ENCODE results near the gene TLCD3B. TPM values are rescaled to one million over a fixed set of nuclear protein-coding genes. Genes with fewer than 3 reads are reported as not detected.

The TLCD3B gene
- total RNA-seq, 2 experiments from 2014 or later, result 7.1 to 7.2 TPM

- ChIA-PET POLR2A (no interaction called here), CTCF (interaction anchor here (0.8 to 1.7 kb wide), 4 partner anchors 15 to 191 kb away, joined by 3 to 5 read pairs (median 3); partner anchors contain the start of gene TMEM219)
- Mint-ChIP-seq H3K27me3 (no peaks in the 10 kb centered on the region), H3K27ac (peak overlapping the region; percentile 47), H3K4me3 (peak overlapping the region; percentile 87), H3K9me3 (peaks cover 4% of the 10 kb centered on the region), H3K4me1 (peaks cover 35% of the 10 kb centered on the region), H3K36me3 (ENCODE audit: low read depth) (peaks cover 31% of the 10 kb centered on the region)
- no peak for DNase-seq
Measured at GRCh38 chr16:29975811-29976511, 55.1 kb downstream of the TLCD3B start.

GRCh38 chr16:29975134-29975538, 55.9 kb downstream of the TLCD3B start:
- peaks cover 4% of the 10 kb centered on the region for H3K9me3 Mint-ChIP-seq
- no peak for DNase-seq
- peak overlapping the region; percentile 82 for H3K27ac Mint-ChIP-seq
- POLR2A ChIA-PET, result interaction anchor here (0.6 kb wide), 1 partner anchor 29 kb away, joined by 3 read pairs; no protein-coding TSS in a partner anchor
- CTCF ChIA-PET, result interaction anchor here (0.9 to 1.7 kb wide), 6 partner anchors 14 to 190 kb away, joined by 3 to 5 read pairs (median 3); partner anchors contain the start of gene TMEM219
- peaks cover 35% of the 10 kb centered on the region for H3K4me1 Mint-ChIP-seq
- H3K36me3 Mint-ChIP-seq (ENCODE audit: low read depth), result peaks cover 25% of the 10 kb centered on the region
- peak overlapping the region; percentile 87 for H3K4me3 Mint-ChIP-seq
- no peaks in the 10 kb centered on the region for H3K27me3 Mint-ChIP-seq

Other genes with a start within 250 kb of the TLCD3B start
- gene KIF22, start 240.5 kb downstream of the TLCD3B start, total RNA-seq, result 100 to 1,000 TPM; 244 to 253 TPM
- gene MAZ, start 224.7 kb downstream of the TLCD3B start, total RNA-seq, result 100 to 1,000 TPM; 528 to 590 TPM
- gene PRRT2, start 219.1 kb downstream of the TLCD3B start, total RNA-seq, result 1 to 10 TPM in 1 of 2 experiments, under 1 TPM in 1; 0.98 to 1.3 TPM
- gene PAGR1, start 215.1 kb downstream of the TLCD3B start, total RNA-seq, result 10 to 100 TPM; 26.8 to 29.6 TPM
- gene MVP, start 210.8 kb downstream of the TLCD3B start, total RNA-seq, result 100 to 1,000 TPM; 177 to 187 TPM
- gene CDIPT, start 168.0 kb downstream of the TLCD3B start, total RNA-seq, result 10 to 100 TPM; 62.5 to 82.1 TPM
- not detected for gene SEZ6L2, start 131.7 kb downstream of the TLCD3B start, total RNA-seq
- not detected for gene ASPHD1, start 130.8 kb downstream of the TLCD3B start, total RNA-seq
- 10 to 100 TPM; 28.4 to 36.1 TPM for gene KCTD13, start 105.0 kb downstream of the TLCD3B start, total RNA-seq
- 10 to 100 TPM; 57.8 to 60.5 TPM for gene TMEM219, start 69.2 kb downstream of the TLCD3B start, total RNA-seq
- 10 to 100 TPM; 47.7 to 48.8 TPM for gene TAOK2, start 57.4 kb downstream of the TLCD3B start, total RNA-seq
- gene HIRIP3, start 35.7 kb downstream of the TLCD3B start, total RNA-seq, result 10 to 100 TPM; 37.0 to 45.0 TPM
- gene INO80E, start 35.0 kb downstream of the TLCD3B start, total RNA-seq, result 100 to 1,000 TPM; 113 to 134 TPM
- under 1 TPM; 0.19 to 0.30 TPM for gene DOC2A, start 20.2 kb downstream of the TLCD3B start, total RNA-seq
- gene C16orf92, start 8.1 kb downstream of the TLCD3B start, total RNA-seq, result not detected
- 1,000 to 10,000 TPM; 1,139 to 1,329 TPM for gene ALDOA, start 34.5 kb upstream of the TLCD3B start, total RNA-seq
- gene PPP4C, start 44.7 kb upstream of the TLCD3B start, total RNA-seq, result 100 to 1,000 TPM; 129 to 136 TPM
- gene TBX6, start 60.7 kb upstream of the TLCD3B start, total RNA-seq, result 1 to 10 TPM; 1.2 to 1.7 TPM
- 10 to 100 TPM; 50.7 to 55.4 TPM for gene YPEL3, start 64.9 kb upstream of the TLCD3B start, total RNA-seq
- 10 to 100 TPM; 11.8 to 13.2 TPM for gene GDPD3, start 82.3 kb upstream of the TLCD3B start, total RNA-seq
- 10 to 100 TPM; 65.4 to 69.2 TPM for gene MAPK3, start 91.9 kb upstream of the TLCD3B start, total RNA-seq
- gene CORO1A, start 152.3 kb upstream of the TLCD3B start, total RNA-seq, result 1,000 to 10,000 TPM; 1,809 to 1,847 TPM
- 100 to 1,000 TPM; 136 to 141 TPM for gene BOLA2B, start 162.4 kb upstream of the TLCD3B start, total RNA-seq
- 10 to 100 TPM; 54.1 to 95.0 TPM for gene SLX1A, start 162.6 kb upstream of the TLCD3B start, total RNA-seq
- 10 to 100 TPM; 37.5 to 38.1 TPM for gene SULT1A3, start 168.0 kb upstream of the TLCD3B start, total RNA-seq
- 10 to 100 TPM in 1 of 2 experiments, 1 to 10 TPM in 1; 9.0 to 11.4 TPM for gene NPIPB13, start 217.2 kb upstream of the TLCD3B start, total RNA-seq